Measurements from ENCODE around the gene RFC4.

The RFC4 gene

DNA sequence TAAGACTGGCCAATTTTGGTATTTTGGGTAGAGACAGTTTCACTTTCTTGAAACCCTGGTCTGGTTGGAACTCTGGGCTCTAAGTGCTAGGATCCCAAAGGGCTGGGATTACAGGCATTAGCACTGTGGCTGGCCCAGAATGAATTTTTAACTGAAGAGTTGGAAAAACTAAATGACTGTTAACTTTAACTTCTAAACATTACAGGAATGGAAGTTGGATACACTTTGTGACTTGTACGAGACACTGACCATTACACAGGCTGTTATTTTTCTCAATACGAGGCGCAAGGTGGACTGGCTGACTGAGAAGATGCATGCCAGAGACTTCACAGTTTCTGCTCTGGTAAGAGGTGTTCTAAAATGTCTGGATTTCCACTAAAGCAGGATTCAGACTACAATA, 19.4 kb downstream of the RFC4 start:
- DNase-seq (ENCODE audit: low spot score): no peak

DNA sequence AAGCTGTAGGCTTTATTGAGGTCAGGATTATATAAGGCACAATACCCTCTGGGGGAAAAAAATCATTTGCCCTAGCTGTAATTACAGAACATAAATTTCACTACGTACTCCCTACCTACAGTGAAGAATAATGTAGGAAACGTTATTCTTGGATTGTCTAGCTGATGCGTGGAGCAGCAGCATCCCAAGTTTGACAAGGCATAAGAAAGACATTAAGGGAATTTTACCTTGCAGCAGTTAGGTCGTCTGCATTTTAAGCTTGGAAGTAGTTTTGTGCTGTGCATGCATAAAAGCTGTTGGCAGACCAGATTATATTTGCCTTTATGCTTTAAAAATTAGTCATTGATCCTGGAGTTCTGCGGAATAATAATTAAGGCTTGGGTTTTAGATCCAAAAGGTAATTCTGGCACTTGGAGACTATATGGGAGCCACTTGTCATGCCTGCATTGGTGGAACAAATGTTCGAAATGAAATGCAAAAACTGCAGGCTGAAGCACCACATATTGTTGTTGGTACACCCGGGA, 20.7 kb downstream of the RFC4 start:
- peak; percentile 23 for DNase-seq (ENCODE audit: low spot score)

DNA sequence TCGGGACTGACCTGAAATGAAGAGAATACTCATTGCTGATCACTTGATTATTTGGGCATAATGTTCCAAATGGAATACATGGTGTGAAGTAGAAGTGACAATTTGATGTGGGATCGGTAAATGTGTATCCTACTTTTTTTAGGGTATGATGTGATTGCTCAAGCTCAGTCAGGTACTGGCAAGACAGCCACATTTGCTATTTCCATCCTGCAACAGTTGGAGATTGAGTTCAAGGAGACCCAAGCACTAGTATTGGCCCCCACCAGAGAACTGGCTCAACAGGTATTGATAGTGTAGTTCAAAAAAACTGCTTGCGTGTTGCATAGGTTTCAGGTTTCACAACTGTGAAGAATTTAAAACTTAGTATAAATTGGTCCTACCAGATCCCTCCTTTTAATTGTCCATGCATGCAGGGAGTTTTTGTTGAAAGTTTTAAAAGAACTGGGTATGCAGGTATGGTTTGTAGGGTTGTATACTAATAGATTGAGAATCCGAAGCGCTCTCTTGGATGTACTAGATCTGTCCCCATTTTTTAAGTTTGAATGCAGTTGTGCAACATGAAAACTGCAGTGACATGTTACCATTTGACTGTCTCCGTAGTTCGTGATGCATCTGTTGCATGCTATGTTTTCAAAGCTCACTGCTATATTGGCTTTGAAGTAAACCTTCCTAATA, 21.3 kb downstream of the RFC4 start:
- peak; percentile 35 for DNase-seq (ENCODE audit: low spot score)

- peak; percentile 80 for DNase-seq (ENCODE audit: low spot score)
These were observed 22.4 kb downstream of the RFC4 start for GRCh38 chr3:186783731-186784515.

DNA sequence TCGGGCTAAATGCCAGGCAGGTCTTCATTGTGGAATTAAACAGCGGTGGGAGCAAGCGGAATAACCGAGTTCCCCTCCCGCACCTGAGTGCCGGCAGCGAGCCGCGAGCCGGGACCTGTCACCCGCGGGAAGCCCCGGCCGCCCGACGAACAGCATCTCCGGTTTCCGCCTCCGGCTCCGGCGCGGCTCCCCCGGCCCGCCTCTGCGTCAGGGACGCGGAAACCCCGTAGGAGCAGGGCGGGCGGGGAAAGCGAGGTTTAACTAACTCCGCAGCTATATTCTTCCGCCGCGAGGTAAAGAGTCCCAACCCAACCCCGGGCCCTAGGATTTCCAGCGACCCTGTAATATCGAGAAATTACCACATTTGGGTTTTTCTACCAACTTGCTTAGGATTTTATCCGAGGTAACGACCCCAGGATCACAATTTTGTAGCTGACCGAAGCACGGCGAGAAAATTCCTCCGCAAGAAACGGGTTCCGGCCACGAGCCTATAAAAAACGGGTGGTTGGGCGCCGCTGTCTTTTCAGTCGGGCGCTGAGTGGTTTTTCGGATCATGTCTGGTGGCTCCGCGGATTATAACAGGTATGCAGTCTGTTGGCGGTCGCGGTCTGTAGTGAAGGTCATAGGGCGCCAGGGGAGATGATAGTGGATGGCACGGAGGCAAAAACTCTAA, 23.1 kb downstream of the RFC4 start, which contains the start of gene EIF4A2:
TSS of gene EIF4A2 (plus strand) at position 520 of the 673 bp plus-strand sequence. CDS start at position 554, 34 bp downstream.
- DNase-seq (ENCODE audit: low spot score): peak; percentile 90

DNA sequence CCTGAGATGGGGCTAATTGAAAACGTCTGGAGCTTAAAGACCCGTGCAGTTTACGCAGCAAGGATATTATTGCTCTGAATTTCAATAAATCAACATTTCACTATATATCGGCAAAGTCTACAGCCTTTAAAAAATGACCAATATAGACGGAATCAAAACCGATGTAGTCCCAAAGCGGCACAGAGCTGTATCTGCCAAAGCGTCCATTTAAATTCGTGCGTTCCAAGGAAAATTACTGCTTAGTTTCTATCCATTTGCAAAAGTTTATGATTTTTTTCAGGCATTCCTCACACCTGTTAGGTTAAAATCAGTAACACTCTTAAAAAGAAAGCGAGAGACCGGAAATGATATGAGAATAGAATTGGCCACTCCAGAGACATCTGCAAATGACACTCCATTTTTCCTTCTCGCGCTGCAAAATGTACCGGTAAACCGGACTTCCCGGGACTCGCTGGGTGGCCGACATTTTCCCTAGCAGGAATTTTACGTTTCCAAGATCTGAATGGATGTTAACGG, 23.7 kb downstream of the RFC4 start:
- peak; percentile 61 for DNase-seq (ENCODE audit: low spot score)

GRCh38 chr3:186779204-186779603, 27.1 kb downstream of the RFC4 start:
- no peak for DNase-seq (ENCODE audit: low spot score)

DNA sequence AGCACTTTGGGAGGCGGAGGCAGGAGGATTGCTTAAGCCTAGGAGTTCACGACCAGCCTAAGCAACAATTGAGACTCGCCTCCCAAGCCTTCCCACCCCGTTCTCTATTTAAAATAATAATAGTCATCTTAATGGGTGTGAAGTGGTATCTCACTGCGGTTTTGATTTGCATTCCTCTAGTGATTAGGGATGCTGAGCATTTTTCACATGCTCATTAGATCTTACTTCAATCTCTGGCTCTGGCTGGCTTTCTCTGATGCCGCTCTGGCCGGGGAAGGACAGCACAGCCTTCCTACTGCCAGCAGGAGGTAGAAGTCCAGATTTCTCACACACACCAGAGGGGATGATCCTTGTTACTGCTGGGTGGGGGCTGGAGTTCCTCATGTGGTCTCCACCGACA, 30.3 kb downstream of the RFC4 start:
- no peak for DNase-seq (ENCODE audit: low spot score)

GRCh38 chr3:186772701-186773417, 33.4 kb downstream of the RFC4 start:
- peak; percentile 90 for DNase-seq (ENCODE audit: low spot score)

DNA sequence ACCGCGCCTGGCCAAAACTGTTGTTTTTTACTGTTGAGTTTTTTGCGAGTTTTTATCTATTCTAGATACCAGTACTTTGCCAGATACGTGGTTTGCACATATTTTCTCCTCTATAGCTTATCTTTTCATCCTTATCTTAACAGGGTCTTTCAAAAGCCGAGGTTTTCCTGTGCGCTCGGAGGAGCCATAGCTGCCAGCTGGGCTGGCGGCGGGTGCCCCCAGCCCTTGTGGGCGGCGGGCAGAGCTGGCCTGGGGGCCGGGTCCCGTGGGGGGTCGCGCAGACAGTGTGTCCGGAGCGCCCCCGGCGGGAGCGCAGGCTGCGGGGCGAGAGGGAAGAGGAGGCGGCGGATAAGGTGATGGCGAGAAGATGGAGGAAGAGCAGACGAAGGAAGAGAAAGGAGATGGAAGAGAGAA, 34.0 kb downstream of the RFC4 start:
- DNase-seq (ENCODE audit: low spot score): no peak

DNA sequence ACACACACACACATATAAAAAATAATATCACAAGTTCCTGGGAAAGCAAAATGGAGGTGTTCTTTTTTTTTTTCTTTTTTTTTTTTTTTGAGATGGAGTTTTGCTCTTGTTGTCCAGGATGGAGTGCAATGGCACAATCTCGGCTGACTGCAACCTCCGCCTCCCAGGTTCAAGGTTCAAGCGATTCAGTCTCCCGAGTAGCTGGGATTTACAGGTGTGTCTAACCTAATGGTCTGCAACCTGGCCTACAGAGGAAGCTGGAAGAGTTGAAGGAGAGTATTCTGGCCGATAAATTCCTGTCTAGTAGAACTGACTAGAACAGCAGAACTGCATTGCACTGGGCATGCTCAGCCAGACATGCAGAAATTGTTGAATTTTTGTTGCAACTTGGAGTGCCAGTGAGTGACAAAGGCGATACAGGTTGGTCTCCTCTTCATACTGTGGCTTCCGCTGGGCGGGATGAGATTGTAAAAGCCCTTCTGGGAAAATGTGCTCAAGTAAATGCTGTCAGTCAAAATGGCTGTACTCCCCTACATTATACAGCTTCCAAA, 45.3 kb downstream of the RFC4 start:
- no peak for DNase-seq (ENCODE audit: low spot score)

DNA sequence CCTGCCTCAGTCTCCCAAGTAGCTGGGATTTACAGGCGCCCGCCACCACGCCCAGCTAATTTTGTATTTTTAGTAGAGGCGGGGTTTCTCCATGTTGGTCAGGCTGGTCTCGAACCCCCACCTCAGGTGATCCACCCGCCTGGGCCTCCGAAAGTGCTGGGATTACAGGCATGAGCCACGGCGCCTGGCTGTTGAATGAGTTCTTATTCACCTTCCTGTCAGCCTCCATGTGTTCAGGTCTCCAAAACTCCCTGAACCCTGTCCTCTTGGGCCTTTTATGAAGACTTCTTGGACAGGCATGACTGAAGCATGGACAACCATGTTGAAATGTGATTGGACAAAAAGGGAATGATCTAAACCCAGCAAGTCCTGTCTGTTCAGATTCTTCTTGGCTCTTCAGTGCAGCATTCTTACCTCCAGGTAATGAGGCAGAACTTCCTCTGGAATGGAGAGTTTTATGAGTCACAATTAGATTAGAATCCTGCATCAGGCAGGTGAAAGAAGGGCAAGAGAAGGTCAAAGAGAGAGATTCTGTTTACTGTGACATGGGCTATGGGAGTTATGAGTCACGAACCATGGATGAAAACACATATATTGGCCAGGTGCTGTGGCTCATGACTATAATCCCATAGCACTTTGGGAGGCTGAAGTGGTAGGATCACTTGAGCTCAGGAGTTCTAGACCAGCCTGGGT, 46.0 kb downstream of the RFC4 start:
- DNase-seq (ENCODE audit: low spot score): no peak

DNA sequence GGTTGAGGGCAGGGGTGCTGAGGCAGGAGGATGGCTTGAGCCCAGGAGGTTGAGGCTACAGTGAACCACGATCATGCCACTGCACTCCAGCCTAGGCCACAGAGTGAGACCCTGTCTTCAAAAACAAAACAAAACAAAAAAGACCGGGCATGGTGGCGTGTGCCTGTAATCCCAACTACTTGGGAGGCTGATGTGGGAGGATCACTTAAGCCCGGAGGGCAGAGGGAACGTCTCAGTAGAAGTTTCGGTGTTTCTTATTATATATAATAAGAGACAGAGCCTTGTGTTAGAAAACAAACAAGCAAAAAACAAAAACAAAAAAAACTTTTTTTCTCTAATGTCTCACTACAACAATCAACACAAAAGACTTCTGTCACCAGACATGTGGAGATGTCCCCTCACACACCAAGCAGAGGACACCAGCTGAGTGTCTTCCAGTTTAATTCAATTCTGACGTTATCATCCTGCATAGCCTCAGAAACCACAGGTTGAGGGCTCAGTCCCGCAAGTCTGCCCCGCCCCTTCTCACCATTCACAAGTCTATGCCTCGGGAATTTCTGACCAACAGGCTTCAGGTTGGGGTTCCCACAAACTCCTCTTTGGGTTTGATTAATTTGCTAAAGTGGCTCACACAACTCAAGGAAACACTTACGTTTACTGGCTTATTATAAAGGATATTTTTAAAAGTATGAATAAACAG, 46.9 kb downstream of the RFC4 start:
- DNase-seq (ENCODE audit: low spot score): no peak

DNA sequence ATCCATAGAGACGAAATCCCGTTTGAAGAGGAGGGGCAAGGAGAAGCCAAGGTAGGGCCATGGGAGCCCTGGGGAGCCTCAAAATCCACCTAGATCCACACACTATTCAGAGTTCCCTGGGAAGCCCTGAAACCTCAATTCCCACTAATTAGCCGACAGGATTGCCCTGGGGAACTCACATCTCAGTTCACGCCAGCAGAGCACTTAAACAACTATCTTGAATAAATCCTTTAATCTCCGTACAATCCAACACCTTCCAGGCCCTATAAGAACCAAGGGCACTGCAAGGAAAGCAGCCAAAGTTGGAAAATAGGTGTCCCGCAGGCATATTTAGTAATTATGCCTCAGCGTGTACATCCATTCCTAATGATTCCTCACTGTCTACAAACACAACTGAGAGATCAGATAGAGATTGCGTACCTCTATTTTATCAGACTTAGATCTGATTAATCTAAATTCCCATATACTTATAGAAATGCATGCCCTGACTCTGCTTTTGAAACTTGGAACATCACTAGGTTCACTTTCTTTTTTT, 48.5 kb downstream of the RFC4 start:
- DNase-seq (ENCODE audit: low spot score): no peak

DNA sequence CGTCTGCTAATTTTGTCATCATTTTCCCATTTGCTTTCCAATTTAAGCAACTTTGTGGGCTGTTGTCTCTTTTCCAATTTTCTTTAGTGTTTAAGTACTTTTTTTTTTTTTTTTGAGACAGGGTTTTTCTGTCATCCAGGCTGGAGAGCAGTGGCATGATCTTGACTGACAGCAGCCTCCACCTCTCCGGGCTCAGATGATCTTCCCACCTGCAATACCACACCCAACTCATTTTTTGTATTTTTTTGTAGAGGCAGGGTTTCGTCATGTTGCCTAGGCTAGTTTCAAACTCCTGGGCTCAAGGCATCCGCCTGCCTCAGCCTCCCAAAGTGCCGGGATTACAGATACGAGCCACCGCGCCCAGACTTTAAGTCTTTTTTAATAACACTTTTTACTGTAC, 49.1 kb downstream of the RFC4 start:
- no peak for DNase-seq (ENCODE audit: low spot score)

DNA sequence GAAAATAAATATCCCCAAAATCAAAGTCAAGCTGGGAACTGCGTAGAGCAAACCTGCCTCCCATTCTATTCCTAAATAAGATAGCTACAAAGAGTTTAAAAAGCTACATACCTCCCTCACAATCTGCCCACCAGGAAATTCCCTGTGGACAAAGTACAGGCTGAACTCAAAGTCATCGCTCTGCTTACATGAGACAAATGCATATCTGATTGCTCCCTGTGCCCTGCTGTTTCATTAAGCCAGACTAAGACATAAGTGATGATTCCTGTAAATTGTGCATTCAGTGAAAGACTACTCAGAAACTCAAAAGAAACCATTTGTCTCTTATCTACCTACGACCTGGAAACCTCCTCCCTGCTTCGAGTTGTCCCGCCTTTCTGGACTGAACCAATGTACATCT, 51.4 kb downstream of the RFC4 start:
- DNase-seq (ENCODE audit: low spot score): no peak

- DNase-seq (ENCODE audit: low spot score): no peak
These were observed 52.3 kb downstream of the RFC4 start for GRCh38 chr3:186754006-186754405.

DNA sequence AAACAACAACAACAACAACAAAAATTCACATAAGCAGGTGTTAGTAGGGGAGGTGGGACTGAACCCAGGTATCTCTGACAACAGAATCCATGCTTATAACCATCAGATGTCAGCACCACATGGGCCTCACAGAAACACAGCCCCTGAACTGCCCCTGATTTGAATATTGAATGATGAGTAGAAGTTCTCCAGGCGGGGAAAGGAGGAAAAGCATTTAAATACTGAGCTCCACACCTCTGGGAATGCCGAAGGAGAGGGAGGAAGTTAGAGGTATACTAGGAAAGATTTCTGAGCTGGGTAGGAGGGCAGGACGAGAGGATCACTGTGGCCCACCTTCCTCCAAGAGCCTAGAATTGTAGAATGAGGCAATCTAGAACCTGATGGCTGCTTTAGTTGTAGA, 54.8 kb downstream of the RFC4 start:
- no peak for DNase-seq (ENCODE audit: low spot score)

- DNase-seq (ENCODE audit: low spot score): no peak
These were observed 56.0 kb downstream of the RFC4 start for GRCh38 chr3:186750316-186750715.

- no peak for DNase-seq (ENCODE audit: low spot score)
These were observed 60.3 kb downstream of the RFC4 start for GRCh38 chr3:186746008-186746407.

Data from NAMALWA (cell line).